T-helper 1 cell treated with Interleukin-12 subunit alpha and Interleukin-12 subunit beta and Interleukin-4 antibody, amounts not matched to agents 30 μg/mL and 1 μg/mL, for 36 hours (primary cell): ENCODE results near the gene SELENOH.

Experiments
- H3K27ac Mint-ChIP-seq: one replicate; pipeline ENCODE4 v1.8.0; 2021; ENCODE audit warnings: mild to moderate bottlenecking, mixed read lengths
- H3K27me3 Mint-ChIP-seq: one replicate; pipeline ENCODE4 v1.8.0; 2021; ENCODE audit warnings: low read depth, mixed read lengths
- H3K36me3 Mint-ChIP-seq: one replicate; pipeline ENCODE4 v1.8.0; 2021; ENCODE audit warnings: low read depth, mixed read lengths
- H3K4me1 Mint-ChIP-seq: one replicate; pipeline ENCODE4 v1.8.0; 2021; ENCODE audit warnings: low read depth, mixed read lengths
- H3K4me3 Mint-ChIP-seq: one replicate; pipeline ENCODE4 v1.8.0; 2021; ENCODE audit warnings: mild to moderate bottlenecking, moderate library complexity, mixed read lengths
- H3K9me3 Mint-ChIP-seq: one replicate; pipeline ENCODE4 v1.8.0; 2021; ENCODE audit warnings: mixed read lengths

The SELENOH gene

DNA sequence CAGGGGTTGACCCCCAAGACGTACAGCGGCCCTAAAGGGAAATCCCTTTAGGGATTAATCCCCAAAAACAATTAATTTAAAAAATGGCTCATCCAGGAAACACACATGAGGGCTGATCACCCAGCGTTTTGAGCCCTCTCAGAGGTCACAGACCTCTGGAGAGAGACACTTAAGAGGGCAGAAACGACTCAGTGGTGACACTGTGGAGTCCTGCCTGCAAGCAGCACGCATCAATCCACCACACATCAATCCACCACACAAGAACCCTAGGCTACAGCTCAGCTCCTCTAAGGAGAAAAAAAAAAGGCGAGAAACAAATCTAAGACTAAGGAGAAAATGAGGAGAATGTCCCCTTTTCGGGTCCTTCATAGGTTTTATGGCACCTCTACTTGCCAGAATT lies 12.5 kb upstream of the SELENOH start:
- Mint-ChIP-seq H3K4me1 (peaks cover 12% of the 10 kb centered on the region), H3K9me3 (no peaks in the 10 kb centered on the region), H3K27ac (no peak overlapping the region), H3K36me3 (peaks cover 2% of the 10 kb centered on the region), H3K27me3 (no peaks in the 10 kb centered on the region), H3K4me3 (no peak overlapping the region)

DNA sequence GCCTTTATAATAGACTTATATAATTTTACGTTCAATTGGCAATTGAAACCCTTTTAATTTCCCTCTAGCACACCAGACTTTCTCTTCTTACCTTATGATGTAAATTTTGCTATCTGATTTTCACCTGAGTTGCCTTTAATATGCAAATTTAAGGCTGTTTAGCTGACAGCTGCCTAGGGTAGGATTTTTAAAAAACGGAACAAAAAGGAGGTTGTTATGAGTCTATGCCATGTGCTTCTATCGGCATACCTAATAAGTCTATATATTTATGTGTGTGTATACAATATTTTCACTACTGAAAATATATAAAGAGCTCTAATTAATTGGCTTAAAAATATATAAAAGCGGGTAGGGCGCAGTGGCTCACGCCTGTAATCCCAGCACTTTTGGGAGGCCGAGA lies 11.8 kb upstream of the SELENOH start:
- Mint-ChIP-seq H3K27ac (no peak overlapping the region), H3K4me3 (no peak overlapping the region), H3K4me1 (peaks cover 12% of the 10 kb centered on the region), H3K36me3 (peaks cover 2% of the 10 kb centered on the region), H3K9me3 (no peaks in the 10 kb centered on the region), H3K27me3 (no peaks in the 10 kb centered on the region)

DNA sequence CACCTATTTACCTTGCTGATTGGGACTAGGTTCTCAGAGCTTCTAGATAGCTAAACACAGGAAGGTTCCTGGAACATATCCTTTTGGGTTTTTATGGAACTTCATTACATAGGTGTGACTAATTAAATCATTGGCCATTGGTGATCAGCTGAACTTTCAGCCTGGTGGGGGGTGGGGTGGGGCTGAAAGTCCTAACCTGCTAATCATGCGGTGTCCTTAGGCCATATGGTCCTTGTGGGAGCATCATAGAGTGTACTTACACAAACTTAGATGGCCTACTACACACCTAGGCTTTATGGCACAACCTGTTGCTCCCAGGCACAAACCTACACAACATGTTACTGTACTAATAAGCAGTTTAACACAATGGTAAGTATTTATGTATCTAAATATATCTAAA lies 8.6 kb upstream of the SELENOH start:
- H3K36me3 Mint-ChIP-seq, result peaks cover 10% of the 10 kb centered on the region
- no peaks in the 10 kb centered on the region for H3K9me3 Mint-ChIP-seq
- no peak overlapping the region for H3K27ac Mint-ChIP-seq
- no peak overlapping the region for H3K4me3 Mint-ChIP-seq
- H3K27me3 Mint-ChIP-seq, result no peaks in the 10 kb centered on the region
- peaks cover 24% of the 10 kb centered on the region for H3K4me1 Mint-ChIP-seq

DNA sequence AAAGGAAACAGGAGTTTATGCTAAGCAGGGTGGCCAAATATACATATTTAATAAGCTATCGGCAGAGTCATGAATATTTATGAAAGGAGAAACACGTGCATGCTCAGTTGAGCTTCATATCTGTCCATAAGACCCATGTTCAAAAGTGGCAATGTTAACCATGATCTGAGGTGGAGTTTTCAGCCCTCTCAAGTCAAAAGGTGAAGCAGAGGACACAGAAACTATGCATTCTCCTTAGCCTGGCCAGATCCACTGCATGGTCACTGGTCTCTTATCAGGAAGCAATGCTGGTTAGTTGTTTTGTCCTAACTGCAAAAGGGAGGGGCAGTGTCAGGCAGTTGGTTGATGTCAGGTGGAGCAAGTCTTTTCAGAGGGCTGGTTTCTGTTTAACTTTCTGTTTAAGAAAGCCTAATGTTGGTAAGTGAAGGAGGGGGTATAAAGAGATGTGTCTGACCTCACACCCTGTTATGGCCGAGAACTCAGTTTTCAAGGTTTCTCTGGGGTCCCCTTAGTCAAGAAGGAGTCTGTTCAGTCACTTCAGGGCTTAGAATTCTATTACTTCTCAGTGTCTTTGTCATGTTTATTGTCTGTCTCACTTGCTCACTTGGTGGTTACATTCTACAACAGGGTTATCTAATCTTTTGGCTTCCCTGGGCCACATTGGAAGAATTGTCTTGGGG lies 5.5 kb upstream of the SELENOH start:
- Mint-ChIP-seq H3K27ac (peak overlapping the region; percentile 63), H3K4me1 (peaks cover 22% of the 10 kb centered on the region), H3K27me3 (no peaks in the 10 kb centered on the region), H3K4me3 (no peak overlapping the region), H3K9me3 (no peaks in the 10 kb centered on the region), H3K36me3 (peaks cover 22% of the 10 kb centered on the region)

DNA sequence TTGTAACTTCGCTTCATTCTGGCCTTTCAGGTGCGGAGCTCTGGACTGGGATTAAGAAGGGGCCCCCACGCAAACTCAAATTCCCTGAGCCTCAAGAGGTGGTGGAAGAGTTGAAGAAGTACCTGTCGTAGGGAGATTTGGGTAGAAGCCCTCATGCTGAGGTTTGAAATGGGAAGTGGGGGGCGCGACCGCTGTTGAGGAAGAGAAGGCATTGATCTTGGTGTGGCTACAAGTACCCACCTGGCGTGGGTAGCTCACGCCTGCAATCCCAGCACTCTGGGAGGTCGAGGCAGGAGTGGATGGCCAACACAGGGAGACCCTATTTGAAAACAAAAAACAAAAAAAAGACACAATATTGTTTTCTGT lies 779 bp downstream of the SELENOH start:
- Mint-ChIP-seq H3K9me3 (no peaks in the 10 kb centered on the region), H3K4me3 (peak overlapping the region; percentile 99), H3K27ac (peak overlapping the region; percentile 99), H3K36me3 (peaks cover 35% of the 10 kb centered on the region), H3K27me3 (no peaks in the 10 kb centered on the region), H3K4me1 (peaks cover 30% of the 10 kb centered on the region)

DNA sequence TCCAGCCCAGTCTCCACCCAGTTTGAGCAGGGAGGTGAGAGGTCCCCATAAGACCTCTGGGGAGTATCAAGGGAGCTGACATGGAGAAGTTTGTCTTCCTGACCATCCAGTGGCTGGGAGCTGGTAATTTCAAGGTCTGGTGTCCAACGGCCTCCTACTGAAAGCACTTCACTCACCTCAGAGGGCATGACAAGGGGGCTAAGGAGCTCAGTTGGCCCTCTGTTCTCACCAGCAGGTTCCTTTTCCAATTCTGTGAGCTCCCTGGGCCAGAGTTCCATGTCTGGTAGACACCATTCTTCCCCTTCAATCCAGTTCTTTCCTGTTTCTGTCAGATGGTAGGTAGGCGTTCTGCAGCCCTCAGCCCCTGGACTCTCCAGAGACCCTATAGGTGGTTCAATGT lies 3.1 kb downstream of the SELENOH start:
- H3K4me1 Mint-ChIP-seq, result peaks cover 31% of the 10 kb centered on the region
- no peak overlapping the region for H3K4me3 Mint-ChIP-seq
- no peaks in the 10 kb centered on the region for H3K9me3 Mint-ChIP-seq
- no peaks in the 10 kb centered on the region for H3K27me3 Mint-ChIP-seq
- no peak overlapping the region for H3K27ac Mint-ChIP-seq
- H3K36me3 Mint-ChIP-seq, result peaks cover 29% of the 10 kb centered on the region

DNA sequence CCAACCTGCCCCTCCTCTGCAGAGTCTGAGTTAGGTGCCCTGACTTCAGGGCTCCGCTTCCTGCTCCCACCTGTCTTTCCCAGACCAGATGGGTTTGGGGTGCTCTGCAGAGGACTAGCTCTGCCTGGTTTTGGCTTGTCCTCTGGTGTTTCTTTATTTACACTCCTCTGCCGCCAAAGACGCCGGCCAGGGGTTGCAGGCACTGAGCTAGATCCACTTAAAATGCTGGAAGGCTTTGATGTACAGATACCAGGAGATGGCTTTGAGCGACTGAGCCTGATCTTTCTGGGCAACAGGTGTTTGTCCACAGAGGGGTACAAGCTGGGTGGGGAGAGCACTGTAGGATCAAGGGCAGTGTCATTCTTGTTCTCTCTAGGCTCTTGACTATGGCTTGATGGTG lies 3.9 kb downstream of the SELENOH start:
- no peak overlapping the region for H3K4me3 Mint-ChIP-seq
- H3K27me3 Mint-ChIP-seq, result no peaks in the 10 kb centered on the region
- no peaks in the 10 kb centered on the region for H3K9me3 Mint-ChIP-seq
- H3K4me1 Mint-ChIP-seq, result peaks cover 28% of the 10 kb centered on the region
- peaks cover 27% of the 10 kb centered on the region for H3K36me3 Mint-ChIP-seq
- peak overlapping the region; percentile 20 for H3K27ac Mint-ChIP-seq

DNA sequence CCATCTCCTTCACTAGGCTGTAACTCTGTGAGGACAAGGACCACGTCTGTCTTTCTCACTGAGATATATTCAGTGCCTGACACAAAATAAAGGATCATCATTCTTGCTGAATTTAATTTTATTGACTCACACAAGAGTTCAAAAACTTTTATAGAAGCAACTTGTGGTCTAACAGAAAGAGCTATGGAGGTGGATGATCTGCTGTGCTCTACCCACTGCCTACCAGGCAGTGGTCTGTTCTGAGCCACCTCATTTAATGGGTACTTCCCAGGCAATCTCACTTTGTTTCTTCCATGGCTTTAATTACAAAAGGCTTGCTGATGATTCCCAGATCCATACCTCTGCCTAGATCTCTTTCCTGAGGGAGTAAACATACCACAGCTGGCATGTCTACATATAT lies 5.6 kb downstream of the SELENOH start:
- H3K36me3 Mint-ChIP-seq, result peaks cover 26% of the 10 kb centered on the region
- H3K27ac Mint-ChIP-seq, result no peak overlapping the region
- H3K9me3 Mint-ChIP-seq, result no peaks in the 10 kb centered on the region
- no peak overlapping the region for H3K4me3 Mint-ChIP-seq
- H3K4me1 Mint-ChIP-seq, result peaks cover 29% of the 10 kb centered on the region
- H3K27me3 Mint-ChIP-seq, result no peaks in the 10 kb centered on the region

DNA sequence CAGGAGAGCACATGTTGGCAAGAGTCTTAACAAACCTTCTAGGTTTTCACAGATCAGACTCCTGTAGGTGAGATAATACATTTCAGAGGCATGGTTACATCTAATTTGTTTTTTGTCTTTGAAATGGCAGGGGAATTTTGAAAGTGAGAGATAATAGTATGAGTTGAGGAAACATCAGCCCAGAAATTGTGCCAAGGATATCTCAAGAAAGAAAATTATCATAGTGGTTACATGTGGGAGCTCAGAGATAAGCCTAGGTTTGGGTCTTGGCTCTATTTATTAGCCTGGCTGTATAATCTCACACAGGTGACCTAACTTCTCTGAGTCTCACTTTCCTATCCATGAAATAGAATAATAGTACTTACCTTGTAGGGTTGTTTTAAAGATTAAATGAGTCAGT lies 9.9 kb downstream of the SELENOH start:
- Mint-ChIP-seq H3K27me3 (no peaks in the 10 kb centered on the region), H3K4me3 (no peak overlapping the region), H3K4me1 (peaks cover 14% of the 10 kb centered on the region), H3K36me3 (peaks cover 6% of the 10 kb centered on the region), H3K27ac (no peak overlapping the region), H3K9me3 (no peaks in the 10 kb centered on the region)

DNA sequence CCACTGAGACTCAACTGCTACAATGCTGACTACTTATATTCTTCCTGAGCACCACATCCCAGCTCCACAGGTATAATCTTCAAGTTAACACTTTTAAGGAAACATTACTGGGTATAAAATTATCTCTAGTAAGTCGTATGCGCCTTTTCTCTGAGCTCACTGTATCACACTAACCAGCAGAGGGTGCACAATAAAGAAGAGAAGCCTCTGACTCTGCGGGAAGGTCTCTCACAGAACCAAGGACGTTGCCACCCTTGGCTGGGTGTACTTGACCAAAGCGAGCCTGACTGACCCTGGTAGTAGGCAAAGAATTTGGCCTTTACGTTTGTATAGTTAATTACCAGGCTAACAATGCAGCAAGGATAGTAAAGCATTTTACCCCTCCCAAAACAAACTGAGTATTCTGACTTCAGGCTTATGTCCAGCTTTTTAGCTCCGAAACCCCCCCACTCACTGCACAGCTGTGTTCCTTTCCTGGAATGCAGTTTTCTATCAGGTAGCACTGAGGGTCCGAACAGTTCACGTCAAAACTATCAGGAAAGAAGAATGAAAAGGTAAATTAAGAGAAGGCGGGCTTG lies 10.5 kb downstream of the SELENOH start, which contains the start of gene BTBD18:
TSS of gene BTBD18 (minus strand) at position 144 of the 578 bp plus-strand sequence. CDS start 631 bp downstream, outside the sequence.
- H3K36me3 Mint-ChIP-seq, result peaks cover 6% of the 10 kb centered on the region
- H3K27ac Mint-ChIP-seq, result peak within 1 kb of the TSS; percentile 24
- H3K9me3 Mint-ChIP-seq, result no peaks in the 10 kb centered on the region
- H3K4me1 Mint-ChIP-seq, result peaks cover 16% of the 10 kb centered on the region
- no peak within 1 kb of the TSS for H3K4me3 Mint-ChIP-seq
- no peaks in the 10 kb centered on the region for H3K27me3 Mint-ChIP-seq

DNA sequence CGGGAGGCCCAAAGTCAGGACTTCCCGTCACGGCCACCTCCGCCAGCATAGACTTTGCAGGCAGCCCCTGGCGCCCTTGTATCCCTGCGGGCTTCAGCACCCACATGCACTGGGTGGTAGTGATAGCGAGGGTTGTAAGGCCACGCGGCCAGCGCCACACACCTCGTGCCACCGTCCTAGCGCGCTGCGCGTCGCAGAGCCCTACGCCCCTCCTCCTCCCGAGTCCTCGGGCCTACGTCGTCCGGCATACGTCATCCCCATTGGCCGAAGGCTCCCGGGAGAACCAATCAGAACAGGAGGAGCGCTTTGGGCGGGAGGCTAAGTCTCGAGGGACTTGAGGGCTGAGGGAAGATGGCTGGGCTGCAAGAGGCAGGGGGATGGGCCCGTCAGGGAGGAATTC lies 11.7 kb downstream of the SELENOH start:
- Mint-ChIP-seq H3K27me3 (no peaks in the 10 kb centered on the region), H3K4me3 (no peak overlapping the region), H3K27ac (no peak overlapping the region), H3K4me1 (peaks cover 12% of the 10 kb centered on the region), H3K9me3 (no peaks in the 10 kb centered on the region), H3K36me3 (peaks cover 3% of the 10 kb centered on the region)

DNA sequence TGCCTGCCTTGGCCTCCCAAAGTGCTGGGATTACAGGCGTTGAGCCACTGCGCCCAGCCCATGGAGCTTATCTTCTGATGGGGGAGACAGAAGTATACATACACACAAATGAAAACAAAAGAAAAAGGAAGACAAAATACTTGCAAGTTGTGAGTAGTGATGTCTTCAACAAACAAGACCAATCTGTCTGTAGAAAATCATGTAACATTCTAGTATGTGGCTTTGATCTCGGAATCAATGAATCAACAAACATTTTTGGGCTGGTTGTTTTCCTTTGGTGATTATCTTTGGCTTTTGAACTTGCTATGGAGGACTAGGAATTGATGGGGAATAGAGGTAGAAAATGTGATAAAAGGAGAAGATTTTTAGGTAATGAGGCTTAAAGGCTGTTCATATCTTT lies 16.9 kb downstream of the SELENOH start:
- H3K27ac Mint-ChIP-seq, result no peak overlapping the region
- peaks cover 3% of the 10 kb centered on the region for H3K27me3 Mint-ChIP-seq
- no peak overlapping the region for H3K4me3 Mint-ChIP-seq
- peaks cover 14% of the 10 kb centered on the region for H3K4me1 Mint-ChIP-seq
- H3K9me3 Mint-ChIP-seq, result no peaks in the 10 kb centered on the region
- no peaks in the 10 kb centered on the region for H3K36me3 Mint-ChIP-seq

DNA sequence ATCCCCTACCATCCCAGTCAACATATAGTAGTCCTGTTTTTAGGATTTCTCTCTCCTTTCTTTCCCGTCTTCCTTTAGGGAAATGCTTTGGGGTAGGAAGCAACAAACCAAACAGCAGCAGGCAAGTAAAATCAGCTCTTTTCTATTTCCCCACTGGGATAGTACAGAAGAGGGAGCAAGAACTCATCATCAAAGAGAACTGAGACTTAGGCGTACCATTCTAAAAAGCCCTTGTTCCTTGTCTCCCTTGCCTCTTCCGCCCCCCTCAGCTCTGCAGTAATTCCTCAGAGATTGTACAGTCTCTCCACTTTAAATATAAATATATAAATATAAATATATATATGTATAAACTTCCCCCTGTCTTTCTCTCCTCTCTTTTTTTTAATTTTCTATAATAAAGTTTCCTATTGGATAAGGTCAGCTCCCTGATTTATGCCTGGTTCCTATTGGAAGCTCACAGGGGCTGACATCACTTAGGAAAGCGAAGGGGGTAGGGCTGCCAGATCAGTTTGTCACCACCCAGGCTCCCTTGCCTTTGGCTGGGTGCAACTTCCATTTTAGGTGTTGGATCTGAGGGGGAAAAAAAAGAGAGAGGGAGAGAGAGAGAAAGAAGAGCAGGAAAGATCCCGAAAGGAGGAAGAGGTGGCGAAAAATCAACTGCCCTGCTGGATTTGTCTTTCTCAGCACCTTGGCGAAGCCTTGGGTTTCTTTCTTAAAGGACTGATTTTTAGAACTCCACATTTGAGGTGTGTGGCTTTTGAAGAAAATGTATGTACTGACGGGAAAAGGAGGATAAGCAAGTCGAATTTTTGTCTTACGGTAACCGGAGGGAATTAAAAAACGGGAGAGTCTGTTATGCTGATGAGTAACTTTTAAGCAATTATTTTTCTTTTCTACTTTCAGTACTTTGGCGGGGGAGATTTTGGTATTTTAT lies 20.3 kb downstream of the SELENOH start, which contains the start of gene CTNND1:
TSS of gene CTNND1 (plus strand) at position 502 of the 934 bp plus-strand sequence. CDS start 29,677 bp downstream, outside the sequence.
- peaks cover 15% of the 10 kb centered on the region for H3K4me1 Mint-ChIP-seq
- H3K4me3 Mint-ChIP-seq, result peak within 1 kb of the TSS; percentile 60
- no peak within 1 kb of the TSS for H3K27ac Mint-ChIP-seq
- H3K36me3 Mint-ChIP-seq, result no peaks in the 10 kb centered on the region
- peaks cover 3% of the 10 kb centered on the region for H3K27me3 Mint-ChIP-seq
- H3K9me3 Mint-ChIP-seq, result no peaks in the 10 kb centered on the region

DNA sequence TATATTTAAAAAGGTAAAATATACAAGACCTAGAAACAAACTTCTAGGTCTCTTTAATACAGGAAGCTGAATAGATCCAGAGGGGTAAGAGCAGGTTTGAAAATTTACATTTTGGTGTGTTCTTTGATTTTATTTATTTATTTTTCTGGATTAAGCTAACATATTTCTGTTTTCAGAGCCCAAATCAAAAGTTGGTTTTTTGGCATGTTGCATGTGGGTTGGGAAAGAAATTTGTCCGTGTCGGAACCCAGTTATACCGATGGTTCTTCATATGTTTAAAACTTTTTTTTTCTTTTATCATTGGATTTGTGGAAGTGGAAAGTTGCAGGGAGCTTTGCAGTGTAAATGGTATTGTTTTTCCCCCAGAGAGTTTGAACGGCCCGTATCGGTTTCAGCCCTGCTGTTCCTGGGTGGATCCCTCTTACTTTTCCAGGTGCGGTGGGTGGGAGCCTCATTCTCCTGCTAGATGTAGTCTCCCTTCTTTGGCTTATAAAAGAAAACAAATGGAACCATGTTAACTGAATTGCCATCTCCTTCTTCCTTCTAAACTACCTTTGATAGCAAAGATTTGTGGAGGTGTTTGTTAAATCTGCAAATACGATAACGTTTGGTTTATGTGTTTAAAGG lies 21.1 kb downstream of the SELENOH start:
- Mint-ChIP-seq H3K27ac (no peak overlapping the region), H3K27me3 (peaks cover 3% of the 10 kb centered on the region), H3K36me3 (no peaks in the 10 kb centered on the region), H3K4me3 (no peak overlapping the region), H3K9me3 (no peaks in the 10 kb centered on the region), H3K4me1 (peaks cover 15% of the 10 kb centered on the region)
